A549 (cell line): Measurements from ENCODE around the gene SHTN1.

ENCODE experiments used
- BHLHE40 ChIP-seq: IDR thresholded peaks from 2 replicates; pipeline ENCODE4 v1.6.1; 2012; ENCODE audit warnings: low read depth, low read length, inconsistent platforms
- CHD2 ChIP-seq: fragments of 150-350 bp; IDR thresholded peaks from 2 replicates; pipeline ENCODE4 v1.6.1; 2014; ENCODE audit warnings: low read length; ENCODE audit not compliant: partially characterized antibody
- EP300 ChIP-seq, 2 experiments: fragments of >200 bp; sonication (Bioruptor Twin); formaldehyde crosslinking; IDR thresholded peaks; 2 replicates in 1 of 2; 3 replicates in 1 of 2; pipeline ENCODE4 v1.6.1; 2016 to 2017
- FOSB ChIP-seq: fragments of 250-450 bp; sonication (Bioruptor Pico); IDR thresholded peaks from 2 replicates; pipeline ENCODE4 v1.5.0; 2020; ENCODE audit warnings: mild to moderate bottlenecking, moderate library complexity
- MAFK ChIP-seq: fragments of 450-650 bp; IDR thresholded peaks from 2 replicates; pipeline ENCODE4 v1.6.1; 2014; ENCODE audit not compliant: partially characterized antibody
- POLR2A ChIP-seq: IDR thresholded peaks from 2 replicates; pipeline ENCODE4 v1.6.1; 2012; ENCODE audit warnings: mild to moderate bottlenecking, low read length
- RAD21 ChIP-seq, 2 experiments: fragments of >200 bp in 1 of 2; sonication (Bioruptor Twin) in 1 of 2; formaldehyde crosslinking in 1 of 2; IDR thresholded peaks in 1 of 2; conservative IDR thresholded peaks in 1 of 2; 2 replicates in 1 of 2; 3 replicates in 1 of 2; pipeline ENCODE4 v1.6.1; 2012 to 2018; ENCODE audit warnings: inconsistent platforms in 1 of 2
- RCOR1 ChIP-seq: fragments of 150-350 bp; IDR thresholded peaks from 2 replicates; pipeline ENCODE4 v1.6.1; 2014; ENCODE audit warnings: antibody characterized with exemption, low read length, low read depth
- SMC3 ChIP-seq: fragments of >200 bp; sonication (Bioruptor Twin); formaldehyde crosslinking; IDR thresholded peaks from 3 replicates; pipeline ENCODE4 v1.6.1; 2018; ENCODE audit warnings: inconsistent platforms
- TF ChIP-seq, protein P1 (sequence below): fragments of >200 bp; sonication (Bioruptor Twin); formaldehyde crosslinking; IDR thresholded peaks from 3 replicates; pipeline ENCODE4 v1.5.1; 2016
- TF ChIP-seq, protein P2 (sequence below): fragments of 250-450 bp; sonication (Bioruptor Pico); IDR thresholded peaks from 2 replicates; pipeline ENCODE4 v1.5.0; 2021; ENCODE audit warnings: mild to moderate bottlenecking, moderate library complexity, borderline replicate concordance

DNA sequence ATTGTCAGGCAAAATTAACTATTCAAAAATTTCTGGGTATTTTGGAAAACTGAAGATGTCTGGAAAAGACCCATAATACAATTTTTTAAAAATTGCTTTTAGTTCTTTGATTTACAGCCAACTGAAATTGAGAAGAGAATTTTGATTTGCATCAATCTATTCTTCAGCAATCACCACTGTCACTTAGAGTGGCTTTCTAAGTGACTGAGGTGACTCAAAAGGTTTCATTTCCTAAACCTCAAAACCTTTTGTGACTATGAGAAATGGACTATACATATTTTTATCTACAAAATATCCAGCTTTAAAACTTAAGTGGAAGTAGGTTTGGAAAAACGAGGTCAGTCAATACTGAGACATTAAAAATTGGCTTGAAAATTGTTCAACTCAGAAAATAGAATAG lies 95.7 kb downstream of the SHTN1 start:
- TF ChIP-seq POLR2A: no peak
- TF ChIP-seq, protein P1, sequence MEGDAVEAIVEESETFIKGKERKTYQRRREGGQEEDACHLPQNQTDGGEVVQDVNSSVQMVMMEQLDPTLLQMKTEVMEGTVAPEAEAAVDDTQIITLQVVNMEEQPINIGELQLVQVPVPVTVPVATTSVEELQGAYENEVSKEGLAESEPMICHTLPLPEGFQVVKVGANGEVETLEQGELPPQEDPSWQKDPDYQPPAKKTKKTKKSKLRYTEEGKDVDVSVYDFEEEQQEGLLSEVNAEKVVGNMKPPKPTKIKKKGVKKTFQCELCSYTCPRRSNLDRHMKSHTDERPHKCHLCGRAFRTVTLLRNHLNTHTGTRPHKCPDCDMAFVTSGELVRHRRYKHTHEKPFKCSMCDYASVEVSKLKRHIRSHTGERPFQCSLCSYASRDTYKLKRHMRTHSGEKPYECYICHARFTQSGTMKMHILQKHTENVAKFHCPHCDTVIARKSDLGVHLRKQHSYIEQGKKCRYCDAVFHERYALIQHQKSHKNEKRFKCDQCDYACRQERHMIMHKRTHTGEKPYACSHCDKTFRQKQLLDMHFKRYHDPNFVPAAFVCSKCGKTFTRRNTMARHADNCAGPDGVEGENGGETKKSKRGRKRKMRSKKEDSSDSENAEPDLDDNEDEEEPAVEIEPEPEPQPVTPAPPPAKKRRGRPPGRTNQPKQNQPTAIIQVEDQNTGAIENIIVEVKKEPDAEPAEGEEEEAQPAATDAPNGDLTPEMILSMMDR: no peak
- no peak for TF ChIP-seq EP300 (IDR thresholded peaks at IDR 0.05)
- no peak for TF ChIP-seq SMC3
- no peak for TF ChIP-seq FOSB (CRISPR knock-in tag)
- TF ChIP-seq, protein P2, sequence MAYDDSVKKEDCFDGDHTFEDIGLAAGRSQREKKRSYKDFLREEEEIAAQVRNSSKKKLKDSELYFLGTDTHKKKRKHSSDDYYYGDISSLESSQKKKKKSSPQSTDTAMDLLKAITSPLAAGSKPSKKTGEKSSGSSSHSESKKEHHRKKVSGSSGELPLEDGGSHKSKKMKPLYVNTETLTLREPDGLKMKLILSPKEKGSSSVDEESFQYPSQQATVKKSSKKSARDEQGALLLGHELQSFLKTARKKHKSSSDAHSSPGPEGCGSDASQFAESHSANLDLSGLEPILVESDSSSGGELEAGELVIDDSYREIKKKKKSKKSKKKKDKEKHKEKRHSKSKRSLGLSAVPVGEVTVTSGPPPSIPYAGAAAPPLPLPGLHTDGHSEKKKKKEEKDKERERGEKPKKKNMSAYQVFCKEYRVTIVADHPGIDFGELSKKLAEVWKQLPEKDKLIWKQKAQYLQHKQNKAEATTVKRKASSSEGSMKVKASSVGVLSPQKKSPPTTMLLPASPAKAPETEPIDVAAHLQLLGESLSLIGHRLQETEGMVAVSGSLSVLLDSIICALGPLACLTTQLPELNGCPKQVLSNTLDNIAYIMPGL (CRISPR knock-in tag): no peak
- TF ChIP-seq RCOR1: no peak
- TF ChIP-seq MAFK: no peak
- TF ChIP-seq BHLHE40: no peak
- no peak for TF ChIP-seq CHD2
- TF ChIP-seq RAD21 (conservative IDR thresholded peaks at IDR 0.05 in 1 of 2, IDR thresholded peaks at IDR 0.05 in 1 of 2): no peak
